ENCODE measurements around the gene VPS13C.

GRCh38 chr15:62047282-62047827 lies 12.9 kb downstream of the VPS13C start:
- TF ChIP-seq CTCF (IDR thresholded peaks at IDR 0.05) (no peak), POLR2A (IDR thresholded peaks at IDR 0.05) (no peak)
